ENCODE measurements around the gene PRTFDC1.
"Not testable (repeated sequence)": the region's sequence is repeated elsewhere in the genome, so short reads cannot be mapped to it uniquely, and the experiment has no call there.

DNA sequence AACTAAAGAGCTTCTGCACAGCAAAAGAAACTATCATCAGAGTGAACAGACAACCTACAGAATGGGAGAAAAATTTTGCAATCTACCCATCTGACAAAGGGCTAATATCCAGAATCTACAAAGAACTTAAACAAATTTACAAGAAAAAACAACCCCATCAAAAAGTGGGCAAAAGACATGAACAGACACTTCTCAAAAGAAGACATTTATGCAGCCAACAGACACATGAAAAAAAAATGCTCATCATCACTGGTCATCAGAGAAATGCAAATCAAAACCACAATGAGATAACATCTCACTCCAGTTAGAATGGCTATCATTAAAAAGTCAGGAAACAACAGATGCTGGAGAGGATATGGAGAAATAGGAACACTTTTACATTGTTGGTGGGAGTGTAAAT lies 27.9 kb downstream of the PRTFDC1 start:
- TF ChIP-seq, protein P1, sequence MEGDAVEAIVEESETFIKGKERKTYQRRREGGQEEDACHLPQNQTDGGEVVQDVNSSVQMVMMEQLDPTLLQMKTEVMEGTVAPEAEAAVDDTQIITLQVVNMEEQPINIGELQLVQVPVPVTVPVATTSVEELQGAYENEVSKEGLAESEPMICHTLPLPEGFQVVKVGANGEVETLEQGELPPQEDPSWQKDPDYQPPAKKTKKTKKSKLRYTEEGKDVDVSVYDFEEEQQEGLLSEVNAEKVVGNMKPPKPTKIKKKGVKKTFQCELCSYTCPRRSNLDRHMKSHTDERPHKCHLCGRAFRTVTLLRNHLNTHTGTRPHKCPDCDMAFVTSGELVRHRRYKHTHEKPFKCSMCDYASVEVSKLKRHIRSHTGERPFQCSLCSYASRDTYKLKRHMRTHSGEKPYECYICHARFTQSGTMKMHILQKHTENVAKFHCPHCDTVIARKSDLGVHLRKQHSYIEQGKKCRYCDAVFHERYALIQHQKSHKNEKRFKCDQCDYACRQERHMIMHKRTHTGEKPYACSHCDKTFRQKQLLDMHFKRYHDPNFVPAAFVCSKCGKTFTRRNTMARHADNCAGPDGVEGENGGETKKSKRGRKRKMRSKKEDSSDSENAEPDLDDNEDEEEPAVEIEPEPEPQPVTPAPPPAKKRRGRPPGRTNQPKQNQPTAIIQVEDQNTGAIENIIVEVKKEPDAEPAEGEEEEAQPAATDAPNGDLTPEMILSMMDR (IDR thresholded peaks at IDR 0.05) = not testable (repeated sequence)
- TF ChIP-seq POLR2A (IDR thresholded peaks at IDR 0.05) = not testable (repeated sequence)

All from heart left ventricle (tissue), 13 donors.